ENCODE results near the gene ZNF784.

DNA sequence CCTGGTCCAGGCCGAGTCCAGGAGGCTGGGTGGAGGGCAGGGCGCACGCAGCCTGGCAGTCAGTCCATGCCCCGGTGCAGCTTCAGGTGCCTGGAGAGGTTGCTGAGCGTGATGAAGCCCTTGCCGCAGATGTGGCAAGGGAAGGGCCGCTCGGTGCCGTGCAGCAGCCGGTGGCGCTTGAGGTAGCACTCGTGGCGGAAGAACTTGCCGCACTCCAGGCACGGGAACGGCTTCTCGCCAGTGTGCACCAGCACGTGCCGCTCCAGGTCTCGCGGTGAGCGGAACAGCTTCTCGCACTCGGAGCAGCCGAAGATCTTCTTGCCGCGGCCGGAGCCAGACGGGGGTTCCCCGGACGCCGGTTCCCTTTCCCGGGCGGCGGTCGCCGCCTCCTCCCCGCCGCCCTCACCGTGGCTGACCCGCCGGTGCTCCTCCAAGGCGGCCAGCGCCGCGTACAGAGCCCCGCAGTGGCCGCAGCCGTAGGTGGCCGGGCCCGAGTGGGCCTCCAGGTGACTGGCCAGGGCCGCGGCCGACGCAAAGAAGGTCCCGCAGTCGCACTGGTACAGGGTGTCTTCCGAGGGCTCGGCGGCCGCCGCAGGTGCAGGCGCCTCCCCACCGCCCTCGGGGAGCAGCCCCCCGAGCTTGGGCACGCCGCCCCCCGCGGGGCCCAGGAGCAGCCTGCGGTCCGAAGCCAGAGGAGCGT lies 31.8 kb downstream of the ZNF784 start:
- TF ChIP-seq, protein P1, sequence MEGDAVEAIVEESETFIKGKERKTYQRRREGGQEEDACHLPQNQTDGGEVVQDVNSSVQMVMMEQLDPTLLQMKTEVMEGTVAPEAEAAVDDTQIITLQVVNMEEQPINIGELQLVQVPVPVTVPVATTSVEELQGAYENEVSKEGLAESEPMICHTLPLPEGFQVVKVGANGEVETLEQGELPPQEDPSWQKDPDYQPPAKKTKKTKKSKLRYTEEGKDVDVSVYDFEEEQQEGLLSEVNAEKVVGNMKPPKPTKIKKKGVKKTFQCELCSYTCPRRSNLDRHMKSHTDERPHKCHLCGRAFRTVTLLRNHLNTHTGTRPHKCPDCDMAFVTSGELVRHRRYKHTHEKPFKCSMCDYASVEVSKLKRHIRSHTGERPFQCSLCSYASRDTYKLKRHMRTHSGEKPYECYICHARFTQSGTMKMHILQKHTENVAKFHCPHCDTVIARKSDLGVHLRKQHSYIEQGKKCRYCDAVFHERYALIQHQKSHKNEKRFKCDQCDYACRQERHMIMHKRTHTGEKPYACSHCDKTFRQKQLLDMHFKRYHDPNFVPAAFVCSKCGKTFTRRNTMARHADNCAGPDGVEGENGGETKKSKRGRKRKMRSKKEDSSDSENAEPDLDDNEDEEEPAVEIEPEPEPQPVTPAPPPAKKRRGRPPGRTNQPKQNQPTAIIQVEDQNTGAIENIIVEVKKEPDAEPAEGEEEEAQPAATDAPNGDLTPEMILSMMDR (IDR thresholded peaks at IDR 0.05; ENCODE audit: low read length) = no peak
- TF ChIP-seq EZH2 (optimal IDR thresholded peaks at IDR 0.05; ENCODE audit: low read depth, low read length) (no peak), EZH2phosphoT487 (IDR thresholded peaks at IDR 0.05; ENCODE audit: low read length) (no peak)
